Ishikawa (cell line): Measurements from ENCODE around the gene SMIM30.

Experiments
- CEBPB ChIP-seq: IDR thresholded peaks from 2 replicates; pipeline ENCODE4 v1.6.1; 2012
- CREB1 ChIP-seq: IDR thresholded peaks from 2 replicates; pipeline ENCODE4 v1.6.1; 2012; ENCODE audit warnings: low read depth
- EGR1 ChIP-seq: IDR thresholded peaks from 2 replicates; pipeline ENCODE4 v1.6.1; 2012
- EP300 ChIP-seq: IDR thresholded peaks from 2 replicates; pipeline ENCODE4 v1.6.1; 2012; ENCODE audit warnings: borderline replicate concordance
- FOXM1 ChIP-seq: IDR thresholded peaks from 2 replicates; pipeline ENCODE4 v1.6.1; 2012; ENCODE audit warnings: low read depth, borderline replicate concordance
- MAX ChIP-seq: IDR thresholded peaks from 2 replicates; pipeline ENCODE4 v1.6.1; 2012
- NFIC ChIP-seq: IDR thresholded peaks from 2 replicates; pipeline ENCODE4 v1.6.1; 2012
- RAD21 ChIP-seq: IDR thresholded peaks from 2 replicates; pipeline ENCODE4 v1.6.1; 2012; ENCODE audit warnings: low read depth
- REST ChIP-seq: IDR thresholded peaks from 2 replicates; pipeline ENCODE4 v1.6.1; 2012; ENCODE audit warnings: low read depth, mild to moderate bottlenecking
- TAF1 ChIP-seq: IDR thresholded peaks from 2 replicates; pipeline ENCODE4 v1.6.1; 2012; ENCODE audit warnings: low read depth, mild to moderate bottlenecking
- TCF12 ChIP-seq: IDR thresholded peaks from 2 replicates; pipeline ENCODE4 v1.6.1; 2012; ENCODE audit warnings: low read depth
- TEAD4 ChIP-seq: IDR thresholded peaks from 2 replicates; pipeline ENCODE4 v1.6.1; 2012
- USF1 ChIP-seq: IDR thresholded peaks from 2 replicates; pipeline ENCODE4 v1.6.1; 2012
- YY1 ChIP-seq: IDR thresholded peaks from 2 replicates; pipeline ENCODE4 v1.6.1; 2012; ENCODE audit warnings: low read depth
- ZBTB7A ChIP-seq: IDR thresholded peaks from 2 replicates; pipeline ENCODE4 v1.6.1; 2012; ENCODE audit warnings: low read depth

SMIM30 gene

GRCh38 chr7:113137241-113137640 lies 18.9 kb upstream of the SMIM30 start:
- TF ChIP-seq CEBPB (no peak), ZBTB7A (no peak), TEAD4 (no peak), RAD21 (no peak), TAF1 (no peak), EP300 (no peak), MAX (no peak), USF1 (no peak), EGR1 (no peak)

- TF ChIP-seq FOXM1, result no peak
- TF ChIP-seq EP300, result no peak
- no peak for TF ChIP-seq TEAD4
- no peak for TF ChIP-seq CEBPB
- TF ChIP-seq NFIC, result no peak
- no peak for TF ChIP-seq EGR1
- no peak for TF ChIP-seq YY1
- TF ChIP-seq USF1, result no peak
- TF ChIP-seq TAF1, result no peak
- TF ChIP-seq CREB1, result no peak
- no peak for TF ChIP-seq REST
- TF ChIP-seq ZBTB7A, result no peak
- TF ChIP-seq RAD21, result no peak
- TF ChIP-seq TCF12, result no peak
- no peak for TF ChIP-seq MAX
Observed at GRCh38 chr7:113134025-113134424, 15.7 kb upstream of the SMIM30 start.

- TF ChIP-seq REST, result no peak
- no peak for TF ChIP-seq TCF12
- no peak for TF ChIP-seq NFIC
- TF ChIP-seq RAD21, result no peak
- no peak for TF ChIP-seq EGR1
- TF ChIP-seq TEAD4, result no peak
- TF ChIP-seq USF1, result no peak
Observed at GRCh38 chr7:113131367-113131766, 13.0 kb upstream of the SMIM30 start.

GRCh38 chr7:113128031-113128430 lies 9.7 kb upstream of the SMIM30 start:
- TF ChIP-seq EGR1 (no peak), TCF12 (no peak), ZBTB7A (no peak), FOXM1 (no peak), TAF1 (no peak), NFIC (no peak), RAD21 (no peak), YY1 (no peak), USF1 (no peak), MAX (no peak), TEAD4 (no peak), CEBPB (no peak), REST (no peak), CREB1 (no peak), EP300 (no peak)
